GM19467 (cell line): ENCODE measurements around the gene BHLHE23.

Source experiments
- ATAC-seq: cut with Tn5 transposase; IDR thresholded peaks from one replicate; pipeline ENCODE4 v1.9.1; 2021; ENCODE audit warnings: mild to moderate bottlenecking, moderate library complexity; ENCODE audit not compliant: unreplicated experiment

The BHLHE23 gene

GRCh38 chr20:62994869-62995281 lies 11.9 kb downstream of the BHLHE23 start:
- no peak for ATAC-seq

- no peak for ATAC-seq
Observed at GRCh38 chr20:62993856-62994494, 12.8 kb downstream of the BHLHE23 start.

GRCh38 chr20:62991863-62992262 lies 14.9 kb downstream of the BHLHE23 start:
- no peak for ATAC-seq

- ATAC-seq = no peak
Observed at GRCh38 chr20:62991196-62991807, 15.5 kb downstream of the BHLHE23 start.

- ATAC-seq = no peak
Observed at GRCh38 chr20:62990306-62990825, 16.4 kb downstream of the BHLHE23 start.

- ATAC-seq = no peak
Observed at GRCh38 chr20:62989201-62989601, 17.6 kb downstream of the BHLHE23 start.

- ATAC-seq = no peak
Observed at GRCh38 chr20:62987114-62987513, 19.6 kb downstream of the BHLHE23 start.

- ATAC-seq = no peak
Observed at GRCh38 chr20:62986257-62986800, 20.4 kb downstream of the BHLHE23 start.

GRCh38 chr20:62985444-62985778 lies 21.4 kb downstream of the BHLHE23 start:
- ATAC-seq = no peak

- no peak for ATAC-seq
Observed at GRCh38 chr20:62984666-62985443, 21.9 kb downstream of the BHLHE23 start.

- no peak for ATAC-seq
Observed at GRCh38 chr20:62983210-62983609, 23.6 kb downstream of the BHLHE23 start.

GRCh38 chr20:62982124-62983075 lies 24.4 kb downstream of the BHLHE23 start:
- no peak for ATAC-seq

- no peak for ATAC-seq
Observed at GRCh38 chr20:62980970-62981369, 25.8 kb downstream of the BHLHE23 start.

- ATAC-seq = no peak
Observed at GRCh38 chr20:62980380-62980960, 26.3 kb downstream of the BHLHE23 start.

GRCh38 chr20:62979876-62980373 lies 26.8 kb downstream of the BHLHE23 start:
- ATAC-seq = no peak

- no peak for ATAC-seq
Observed at GRCh38 chr20:62979310-62979709, 27.5 kb downstream of the BHLHE23 start.

- ATAC-seq = no peak
Observed at GRCh38 chr20:62978561-62978943, 28.2 kb downstream of the BHLHE23 start.

GRCh38 chr20:62977613-62978560 lies 28.9 kb downstream of the BHLHE23 start:
- ATAC-seq = no peak

- ATAC-seq = no peak
Observed at GRCh38 chr20:62976886-62977285, 29.9 kb downstream of the BHLHE23 start.
